ENCODE measurements around the gene CSDE1. TPM values are rescaled to one million over a fixed set of nuclear protein-coding genes. Genes with fewer than 3 reads are reported as not detected.

CSDE1 gene
- total and polyA plus RNA-seq, 11 donors, result 177 to 1,317 (median 871) TPM

DNA sequence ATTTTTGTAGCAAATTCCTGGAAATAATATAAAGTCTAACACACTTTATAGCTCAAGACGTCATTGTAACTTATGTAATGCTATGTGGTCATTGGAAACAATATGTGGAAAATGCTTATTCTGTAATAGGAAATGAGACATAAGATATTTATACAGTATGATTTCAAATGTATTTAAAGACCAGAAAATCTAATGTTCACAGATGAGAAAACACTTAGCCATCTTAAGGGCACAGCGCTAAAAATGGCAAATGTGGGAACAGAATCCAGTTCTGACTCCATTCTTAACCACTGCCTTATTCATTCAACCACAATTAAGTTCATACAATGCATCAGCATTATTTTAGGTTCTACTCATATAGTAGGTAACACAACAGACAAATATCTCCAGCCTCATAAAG lies 12.5 kb downstream of the CSDE1 start:
- H3K4me1 ChIP-seq, result peaks cover 3 to 91% (median 72%) of the 10 kb centered on the region in 12 donors
- peak overlapping the region in 1 of 12 donors; percentile 5 for H3K27ac ChIP-seq
- no peak for TF ChIP-seq POLR2A (IDR thresholded peaks at IDR 0.05)
- TF ChIP-seq, protein P1, sequence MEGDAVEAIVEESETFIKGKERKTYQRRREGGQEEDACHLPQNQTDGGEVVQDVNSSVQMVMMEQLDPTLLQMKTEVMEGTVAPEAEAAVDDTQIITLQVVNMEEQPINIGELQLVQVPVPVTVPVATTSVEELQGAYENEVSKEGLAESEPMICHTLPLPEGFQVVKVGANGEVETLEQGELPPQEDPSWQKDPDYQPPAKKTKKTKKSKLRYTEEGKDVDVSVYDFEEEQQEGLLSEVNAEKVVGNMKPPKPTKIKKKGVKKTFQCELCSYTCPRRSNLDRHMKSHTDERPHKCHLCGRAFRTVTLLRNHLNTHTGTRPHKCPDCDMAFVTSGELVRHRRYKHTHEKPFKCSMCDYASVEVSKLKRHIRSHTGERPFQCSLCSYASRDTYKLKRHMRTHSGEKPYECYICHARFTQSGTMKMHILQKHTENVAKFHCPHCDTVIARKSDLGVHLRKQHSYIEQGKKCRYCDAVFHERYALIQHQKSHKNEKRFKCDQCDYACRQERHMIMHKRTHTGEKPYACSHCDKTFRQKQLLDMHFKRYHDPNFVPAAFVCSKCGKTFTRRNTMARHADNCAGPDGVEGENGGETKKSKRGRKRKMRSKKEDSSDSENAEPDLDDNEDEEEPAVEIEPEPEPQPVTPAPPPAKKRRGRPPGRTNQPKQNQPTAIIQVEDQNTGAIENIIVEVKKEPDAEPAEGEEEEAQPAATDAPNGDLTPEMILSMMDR (IDR thresholded peaks at IDR 0.05), result no peak

DNA sequence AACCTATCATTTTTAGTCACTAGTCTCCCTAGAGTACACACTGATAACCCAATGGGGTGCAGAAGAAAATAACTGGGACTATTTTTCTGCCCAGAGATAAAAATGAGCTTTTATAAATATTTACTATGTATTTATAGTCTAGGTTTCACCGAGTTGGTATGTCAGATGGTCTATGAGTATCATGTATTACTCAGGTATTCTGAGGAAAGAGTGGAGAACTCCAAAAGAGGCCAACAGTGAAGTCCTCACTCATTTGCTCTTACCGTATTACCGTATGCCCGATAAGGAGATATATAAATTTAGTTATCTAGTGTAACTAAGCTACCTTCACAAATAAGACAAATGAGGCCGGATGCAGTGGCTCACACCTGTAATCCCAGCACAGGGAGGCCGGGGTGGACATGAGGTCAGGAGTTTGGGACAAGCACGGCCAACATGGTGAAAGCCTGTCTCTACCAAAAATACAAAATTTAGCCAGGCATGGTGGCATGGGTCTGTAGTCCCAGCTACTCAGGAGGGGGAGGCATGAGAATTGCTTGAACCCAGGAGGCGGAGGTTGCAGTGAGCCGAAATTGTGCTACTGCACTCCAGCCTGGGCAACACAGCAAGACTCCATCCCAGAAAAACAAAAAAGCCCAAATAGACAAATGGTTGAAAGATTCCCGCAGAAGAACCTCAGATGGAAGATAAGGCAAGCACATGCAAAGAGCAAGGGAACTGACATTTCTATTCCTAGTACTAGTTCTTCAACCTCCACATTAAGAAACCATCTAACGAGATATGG lies 15.6 kb downstream of the CSDE1 start:
- no peak for TF ChIP-seq POLR2A (IDR thresholded peaks at IDR 0.05)
- TF ChIP-seq, protein P1 (IDR thresholded peaks at IDR 0.05), result no peak
- Histone ChIP-seq H3K9me3 (no peaks in the 10 kb centered on the region), H3K27me3 (no peaks in the 10 kb centered on the region), H3K4me1 (peaks cover 0 to 61% (median 45%) of the 10 kb centered on the region in 12 donors), H3K36me3 (peaks cover 0 to 96% (median 82%) of the 10 kb centered on the region in 9 donors), H3K27ac (no peak overlapping the region), H3K4me3 (no peak overlapping the region)
- DNase-seq, result no peak
- intact Hi-C loops (cut with DNase I), result no loop called here
- ATAC-seq, result no peak
- 84 to 90% (median 88%) methylated on average over 11 of the region's 11 CpGs for WGBS, 4 donors

More for the DNA sequence above, 12.5 kb downstream of the CSDE1 start:
- H3K27me3 ChIP-seq, result no peaks in the 10 kb centered on the region
- ATAC-seq, result no peak
- no peaks in the 10 kb centered on the region for H3K9me3 ChIP-seq
- WGBS, 4 donors, result 34 to 55% (median 35%) methylated on average over 2 of the region's 2 CpGs
- intact Hi-C loops (cut with DNase I), result no loop called here
- DNase-seq, result no peak
- H3K4me3 ChIP-seq, result no peak overlapping the region
- H3K36me3 ChIP-seq, result peaks cover 0 to 95% (median 80%) of the 10 kb centered on the region in 9 donors

DNA sequence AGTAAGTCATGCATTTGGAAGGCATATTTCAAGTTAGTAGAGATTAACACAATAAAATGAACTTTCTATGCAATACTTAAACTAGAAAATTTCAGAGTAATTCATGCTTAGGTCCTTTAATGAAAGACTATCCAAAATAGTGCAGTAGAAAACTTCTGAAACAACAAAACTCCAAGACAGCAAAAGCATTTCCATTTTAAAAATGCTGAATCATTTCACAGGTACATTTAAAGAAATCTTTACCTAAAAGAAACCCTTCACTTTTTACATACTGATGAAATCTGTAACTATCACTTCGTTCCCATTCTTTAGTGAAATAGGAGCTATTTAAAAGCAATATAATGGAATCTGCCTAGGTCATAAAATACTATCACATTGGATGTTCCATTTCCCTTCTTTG lies 17.5 kb downstream of the CSDE1 start:
- TF ChIP-seq, protein P1 (IDR thresholded peaks at IDR 0.05), result no peak
- TF ChIP-seq POLR2A (IDR thresholded peaks at IDR 0.05), result no peak
- peaks cover 0 to 96% (median 82%) of the 10 kb centered on the region in 9 donors for H3K36me3 ChIP-seq

DNA sequence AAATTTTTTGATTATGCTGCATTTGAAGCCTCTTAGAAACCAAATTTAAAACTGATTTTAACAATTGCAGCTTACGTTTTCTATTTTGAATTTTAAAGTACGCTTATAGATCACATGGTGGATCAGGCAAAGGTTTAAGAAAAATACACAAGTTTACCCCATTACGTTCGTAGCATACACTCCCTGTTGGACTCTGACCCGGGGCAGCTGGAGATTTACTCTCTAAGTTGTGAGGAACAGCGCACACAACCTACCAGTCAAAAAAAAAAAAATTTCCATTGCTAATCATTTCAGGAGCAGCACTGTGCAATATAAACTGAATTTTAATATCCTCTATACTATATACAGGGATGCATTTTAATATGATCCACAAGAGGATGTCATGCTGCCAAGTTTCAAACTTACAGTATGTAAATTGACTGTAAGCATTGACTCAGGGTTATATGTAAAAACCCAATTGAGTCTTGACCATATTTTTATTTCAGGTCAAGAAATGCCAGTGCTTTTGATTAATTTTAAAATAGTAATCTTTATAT lies 20.4 kb downstream of the CSDE1 start:
- Histone ChIP-seq H3K27ac (no peak overlapping the region), H3K9me3 (no peaks in the 10 kb centered on the region), H3K4me3 (no peak overlapping the region), H3K4me1 (peaks cover 0 to 18% (median 6%) of the 10 kb centered on the region in 12 donors), H3K27me3 (no peaks in the 10 kb centered on the region), H3K36me3 (peaks cover 0 to 100% (median 91%) of the 10 kb centered on the region in 9 donors)
- WGBS, 4 donors, result 93 to 95% (median 94%) methylated on average over 6 of the region's 6 CpGs
- ATAC-seq, result no peak
- intact Hi-C loops (cut with DNase I), result no loop called here
- TF ChIP-seq POLR2A (IDR thresholded peaks at IDR 0.05), result no peak
- TF ChIP-seq, protein P1 (IDR thresholded peaks at IDR 0.05), result no peak
- no peak for DNase-seq

More for the DNA sequence above, 17.5 kb downstream of the CSDE1 start:
- ATAC-seq (no peak), DNase-seq (no peak)
- H3K4me3 ChIP-seq, result no peak overlapping the region
- H3K27ac ChIP-seq, result no peak overlapping the region
- intact Hi-C loops (cut with DNase I), result no loop called here
- 89 to 100% (median 96%) methylated on average over 1 of the region's 1 CpG for WGBS, 4 donors
- no peaks in the 10 kb centered on the region for H3K27me3 ChIP-seq
- H3K4me1 ChIP-seq, result peaks cover 0 to 43% (median 27%) of the 10 kb centered on the region in 12 donors
- no peaks in the 10 kb centered on the region for H3K9me3 ChIP-seq

Data from heart left ventricle (tissue), 16 donors.